ENCODE data around the gene C12orf60.
"Not testable (repeated sequence)": the region's sequence is repeated elsewhere in the genome, so short reads cannot be mapped to it uniquely, and the experiment has no call there.

Gene C12orf60, protein sequence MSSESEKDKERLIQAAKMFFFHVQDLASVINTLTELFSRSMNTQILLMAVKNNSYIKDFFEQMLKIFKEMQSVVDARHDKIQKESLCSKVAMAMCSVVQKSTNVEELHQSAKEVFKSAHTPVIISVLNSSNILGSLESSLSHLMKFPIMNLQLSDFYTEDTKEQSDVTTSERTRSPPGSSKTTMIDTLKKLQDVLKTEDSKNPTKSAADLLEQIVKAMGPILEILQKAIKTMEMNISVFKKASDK

DNA sequence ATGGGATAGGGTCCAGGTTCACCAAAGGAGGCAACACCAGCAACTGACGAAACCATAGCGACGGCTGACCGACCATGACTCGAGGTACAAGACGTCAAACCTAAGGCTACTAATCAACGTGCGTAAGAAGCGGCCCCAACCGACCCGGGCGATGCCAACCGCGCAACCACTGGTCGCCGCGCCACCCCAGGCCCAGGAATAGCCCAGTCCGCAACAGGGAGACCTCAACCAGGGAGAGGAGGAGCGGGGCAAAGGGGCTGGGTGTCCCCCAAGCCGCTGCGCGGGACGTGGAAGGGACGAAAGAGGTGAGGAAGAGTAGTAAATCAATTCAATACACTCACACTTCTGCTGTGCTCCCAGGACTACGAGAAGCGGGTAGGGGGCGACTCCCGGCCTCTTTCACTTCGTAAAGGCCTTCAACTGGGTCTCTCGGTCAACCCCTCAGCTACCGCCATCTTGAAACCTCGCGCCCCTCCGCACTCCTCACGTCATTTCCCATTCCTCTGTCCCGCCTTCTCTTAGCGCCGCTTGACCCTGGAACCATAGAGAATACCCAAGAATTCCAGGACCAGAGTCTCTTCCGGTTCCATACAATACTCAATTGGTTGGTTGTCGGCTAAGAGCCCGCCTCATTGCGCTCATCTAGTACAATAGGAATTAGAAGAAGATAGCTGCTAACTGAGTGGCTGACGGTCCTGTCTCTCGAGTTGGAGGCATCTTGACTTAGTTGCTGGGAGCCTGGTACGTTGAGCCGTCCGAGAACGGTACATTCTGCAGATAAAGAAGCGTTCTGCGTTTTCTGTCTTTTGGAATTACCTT lies at the start of gene C12orf60, which contains the start of gene WBP11:
TSS of gene C12orf60 (plus strand) at position 660 of the 819 bp plus-strand sequence. CDS start 19,266 bp downstream, outside the sequence.
TSS of gene WBP11 (minus strand) at position 468 of the 819 bp plus-strand sequence. CDS start 2,095 bp downstream, outside the sequence.
- peak; percentile 79 for DNase-seq (ENCODE audit: low read depth)

DNA sequence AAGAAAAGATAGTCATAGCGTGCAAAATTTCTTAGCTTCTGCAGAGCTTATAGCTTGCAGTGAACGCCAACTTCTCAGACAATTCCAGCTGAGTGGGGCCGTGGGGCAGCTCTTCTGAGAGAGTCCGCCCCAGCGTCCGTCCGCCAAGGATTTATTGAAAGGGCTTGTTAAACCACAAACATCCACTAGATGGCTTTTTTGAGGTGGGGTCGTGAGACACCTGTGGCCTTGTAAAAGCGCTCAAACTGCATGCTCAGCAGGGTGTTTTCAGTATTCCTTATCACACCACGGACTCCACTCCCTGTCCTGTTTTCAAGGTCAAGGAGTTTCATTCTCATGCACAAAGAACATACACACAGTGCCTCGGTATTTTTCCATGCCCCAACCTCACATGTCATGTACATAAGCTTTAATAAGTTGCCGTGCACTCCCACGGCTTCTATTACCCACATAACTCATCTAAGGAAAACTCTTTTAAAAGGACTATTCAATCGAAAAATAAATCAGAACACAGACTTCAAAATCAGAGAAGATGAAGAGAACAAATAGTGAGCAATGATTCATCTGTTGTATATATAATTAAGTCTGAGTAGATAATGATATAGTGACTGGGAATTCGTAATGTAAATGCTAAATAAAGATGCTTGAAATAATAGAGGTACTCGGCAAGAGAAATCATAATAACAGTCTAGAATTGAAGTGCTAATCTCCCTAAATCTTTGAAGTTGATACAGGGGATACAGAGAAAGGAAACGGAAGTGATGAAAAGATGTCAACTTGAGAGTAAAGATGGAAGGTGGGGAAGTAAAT lies 46.9 kb upstream of the C12orf60 start:
- no peak for DNase-seq (ENCODE audit: low read depth)

DNA sequence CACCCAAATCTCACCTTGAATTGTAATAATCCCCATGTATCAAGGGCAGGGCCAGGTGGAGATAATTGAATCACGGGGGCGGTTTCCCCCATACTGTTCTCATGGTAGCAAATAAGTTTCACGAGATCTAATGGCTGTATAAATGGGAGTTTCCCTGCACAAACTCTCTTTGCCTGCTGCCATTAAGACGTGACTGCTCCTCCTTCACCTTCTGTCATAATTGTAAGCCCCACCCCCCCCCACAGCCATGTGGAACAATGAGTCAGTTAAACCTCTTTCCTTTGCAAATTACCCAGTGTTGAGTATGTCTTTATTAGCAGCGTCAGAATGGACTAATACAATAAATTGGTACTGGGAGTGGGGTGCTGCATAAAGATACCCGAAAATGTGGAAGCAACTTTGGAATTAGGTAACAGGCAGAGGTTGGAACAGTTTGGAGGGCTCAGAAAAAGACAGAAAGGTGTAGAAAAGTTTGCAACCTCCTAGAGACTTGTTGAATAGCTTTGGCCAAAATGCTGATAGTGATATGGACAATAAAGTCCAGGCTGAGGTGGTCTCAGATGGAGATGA lies 43.7 kb upstream of the C12orf60 start:
- not testable (repeated sequence) for DNase-seq (ENCODE audit: low read depth)

DNA sequence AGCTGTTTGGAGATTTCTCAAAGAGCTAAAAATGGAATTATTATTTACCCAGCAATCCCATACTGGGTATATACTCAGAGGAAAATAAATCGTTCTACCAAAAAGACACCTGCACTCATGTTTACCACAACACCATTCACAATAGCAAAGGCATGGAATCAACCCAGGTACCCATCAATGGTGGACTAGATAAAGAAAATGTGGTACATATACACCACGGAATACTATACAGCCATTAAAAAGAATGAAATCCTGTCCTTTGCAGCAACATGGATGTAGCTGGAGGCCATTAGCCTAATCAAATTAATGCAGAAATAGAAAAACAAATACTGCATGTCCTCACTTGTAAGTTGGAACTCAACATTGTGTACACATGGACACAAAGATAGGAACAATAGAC lies 38.1 kb upstream of the C12orf60 start:
- no peak for DNase-seq (ENCODE audit: low read depth)

DNA sequence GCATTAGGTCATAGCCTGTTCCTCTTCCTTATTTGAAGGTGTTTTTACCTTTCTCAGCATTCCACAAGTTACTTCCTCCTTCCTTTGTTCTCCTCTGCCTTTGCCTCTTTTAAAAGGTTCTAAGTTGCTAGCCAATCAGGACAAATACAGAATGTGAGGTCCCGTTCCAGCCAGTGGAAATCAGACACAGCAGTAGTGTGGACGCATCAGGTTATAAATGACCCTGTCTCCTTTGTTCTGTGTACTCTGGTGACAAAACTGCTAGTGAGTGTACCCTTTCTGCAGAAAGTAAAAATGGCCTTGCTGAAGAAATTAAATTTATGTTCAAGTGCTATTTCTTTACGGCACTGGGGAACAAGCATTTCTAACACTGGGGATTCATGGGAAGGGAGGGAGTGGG lies 37.5 kb upstream of the C12orf60 start:
- not testable (repeated sequence) for DNase-seq (ENCODE audit: low read depth)

DNA sequence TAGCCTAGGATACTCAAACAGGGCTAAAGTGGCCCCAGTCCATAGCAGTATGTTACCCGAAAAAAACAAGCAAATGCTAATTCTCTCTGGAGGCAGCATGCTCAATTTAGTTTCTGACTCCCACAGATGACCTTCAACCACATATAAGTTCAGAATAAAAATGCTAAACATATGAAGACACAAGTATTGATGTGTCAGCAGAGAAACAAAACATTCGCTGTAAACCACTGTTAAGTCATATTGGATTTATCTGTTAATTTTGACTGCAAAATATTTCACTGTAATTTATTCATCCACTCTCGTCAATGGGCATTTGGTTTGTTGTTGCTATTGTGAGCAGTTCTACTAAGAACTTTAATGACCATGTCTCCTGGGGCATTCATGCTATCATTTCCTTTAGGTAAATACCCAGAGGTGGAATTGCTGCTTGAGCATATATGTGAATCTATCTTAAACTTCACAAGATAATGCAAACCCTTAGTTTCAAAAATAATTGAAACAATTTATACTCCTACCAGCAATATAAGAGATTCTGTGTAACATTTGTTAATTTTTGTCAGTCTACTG lies 36.7 kb upstream of the C12orf60 start:
- no peak for DNase-seq (ENCODE audit: low read depth)

DNA sequence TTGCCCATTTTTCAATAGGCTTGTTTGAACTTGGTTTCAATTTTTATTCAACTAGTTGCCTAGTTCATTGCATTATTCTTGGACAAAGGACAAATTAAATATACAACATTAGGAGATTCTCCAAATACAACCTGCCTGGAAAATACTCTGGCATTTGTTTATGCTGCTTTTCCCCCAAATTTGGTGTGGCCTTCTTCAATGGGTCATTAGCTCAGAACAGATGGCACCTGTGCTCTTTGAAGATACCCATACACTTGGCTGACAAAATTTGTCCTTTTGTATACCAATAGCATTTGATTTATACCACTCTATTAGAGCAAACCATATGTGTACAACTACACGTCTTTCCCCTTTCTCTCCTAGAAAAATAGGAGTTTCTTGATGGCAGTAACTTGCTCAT lies 35.9 kb upstream of the C12orf60 start:
- DNase-seq (ENCODE audit: low read depth) = no peak

DNA sequence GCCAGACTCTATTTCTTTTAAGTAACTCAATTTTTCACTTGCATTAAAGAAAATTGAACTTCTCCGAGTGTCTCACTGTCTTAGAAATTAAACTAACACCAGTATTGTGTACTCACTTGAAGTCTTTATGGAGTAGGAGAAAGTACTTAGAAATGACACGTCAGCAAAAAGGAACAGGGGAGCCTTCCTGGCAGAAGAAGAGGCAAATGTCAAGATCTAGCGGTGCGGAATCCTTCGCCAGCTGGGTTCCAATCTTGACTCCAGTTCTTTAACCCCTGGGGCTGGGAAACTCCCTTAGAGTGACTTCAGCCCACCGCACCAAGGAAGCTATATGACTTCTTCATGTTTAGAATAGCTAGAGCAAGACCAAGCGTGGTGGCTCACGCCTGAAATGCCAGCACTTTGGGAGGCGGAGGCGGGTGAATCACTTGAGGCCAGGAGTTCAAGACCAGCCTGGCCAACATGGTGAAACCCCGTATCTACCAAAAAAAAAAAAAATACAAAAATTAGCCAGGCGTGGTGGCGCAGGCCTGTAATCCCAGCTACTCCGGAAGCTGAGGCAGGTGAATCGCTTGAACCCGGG lies 34.6 kb upstream of the C12orf60 start:
- DNase-seq (ENCODE audit: low read depth) = peak; percentile 11

DNA sequence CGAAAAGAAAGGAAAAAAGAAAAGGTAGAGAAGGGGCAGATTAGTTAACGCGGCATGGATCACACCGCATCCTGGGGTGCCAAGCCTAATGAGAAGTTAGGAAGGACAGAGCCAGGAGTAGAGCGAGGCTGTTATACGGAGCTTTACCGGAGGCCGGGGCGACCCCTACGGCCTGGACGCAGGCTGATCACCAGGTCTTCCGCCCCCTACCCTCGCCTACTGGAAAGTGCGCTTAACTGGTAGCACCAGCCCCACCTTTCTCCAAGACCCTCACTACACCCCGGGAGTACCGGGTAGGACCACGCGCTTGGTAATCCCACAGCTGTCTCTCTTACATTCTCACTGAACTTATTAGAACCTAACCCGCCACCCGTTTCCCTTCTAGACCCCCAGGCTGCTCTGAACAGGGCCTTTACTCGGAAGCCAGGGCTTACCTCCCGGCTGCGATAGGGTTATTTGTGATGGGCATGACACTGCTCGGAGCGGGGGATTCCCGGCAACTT lies 34.0 kb upstream of the C12orf60 start:
- DNase-seq (ENCODE audit: low read depth) = no peak

DNA sequence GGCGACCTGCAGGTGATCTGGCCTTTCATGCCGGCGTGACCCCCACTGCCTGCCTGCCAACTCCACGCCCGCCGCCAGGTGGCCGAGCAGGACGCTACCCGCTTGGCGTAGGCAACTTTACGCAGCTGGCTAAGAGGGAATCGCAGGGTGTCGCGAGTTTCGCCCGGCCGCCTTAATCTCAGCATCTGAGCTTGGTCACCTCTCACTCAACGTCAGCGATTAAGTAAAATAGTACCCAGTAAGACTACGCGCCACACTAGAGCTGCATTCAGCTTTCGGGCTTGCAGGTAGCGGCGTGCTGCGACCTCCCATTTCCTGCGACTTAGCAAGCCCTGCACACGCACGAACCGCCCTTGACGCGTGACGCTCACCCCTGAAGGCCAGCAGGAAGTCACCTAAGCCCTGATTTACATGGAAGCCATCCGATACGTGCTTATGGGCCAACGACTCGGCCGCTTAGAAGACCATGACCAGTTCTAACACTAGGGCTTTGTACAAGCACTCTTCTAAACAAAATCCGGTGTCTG lies 33.4 kb upstream of the C12orf60 start:
- DNase-seq (ENCODE audit: low read depth) = peak; percentile 84

DNA sequence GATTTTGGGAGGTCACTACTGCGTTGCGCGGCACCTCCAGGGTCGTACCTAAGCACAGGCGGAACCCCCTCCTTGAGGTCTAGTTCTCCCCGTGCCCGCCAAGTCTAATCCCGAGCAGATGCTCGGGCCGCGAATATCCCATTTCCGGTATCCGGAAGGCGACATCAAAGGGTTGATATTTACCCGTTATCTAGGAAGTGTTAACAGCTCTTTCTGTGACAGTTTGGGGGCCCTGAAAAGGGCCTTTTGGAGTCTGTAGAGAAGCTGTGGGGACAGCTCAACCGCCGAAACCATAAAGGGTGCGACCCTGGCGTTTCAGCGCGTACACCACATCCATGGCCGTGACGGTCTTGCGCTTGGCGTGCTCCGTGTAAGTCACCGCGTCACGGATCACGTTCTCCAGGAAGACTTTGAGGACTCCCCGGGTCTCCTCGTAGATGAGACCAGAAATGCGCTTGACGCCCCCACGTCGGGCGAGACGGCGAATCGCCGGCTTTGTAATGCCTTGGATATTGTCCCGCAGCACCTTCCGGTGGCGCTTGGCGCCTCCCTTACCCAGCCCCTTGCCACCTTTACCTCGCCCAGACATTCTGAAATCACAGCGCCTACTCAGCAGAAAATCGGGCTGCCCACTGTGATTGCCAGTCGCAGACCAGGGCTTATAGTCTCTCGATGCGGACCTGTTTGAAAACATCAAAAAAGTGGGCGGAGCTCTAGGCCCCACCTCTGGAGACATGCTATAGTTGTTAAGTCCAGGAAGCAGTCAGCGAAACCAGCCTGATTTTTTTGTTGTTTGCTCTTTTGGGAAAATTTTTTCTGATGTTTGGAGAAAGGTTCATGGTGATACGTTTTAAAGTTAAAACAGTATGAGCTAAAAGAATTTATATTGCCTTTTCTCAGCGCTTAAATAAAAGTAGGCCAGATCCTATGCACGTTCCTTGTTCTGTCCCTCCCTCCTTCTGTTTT lies 32.7 kb upstream of the C12orf60 start:
- DNase-seq (ENCODE audit: low read depth) = peak; percentile 83

DNA sequence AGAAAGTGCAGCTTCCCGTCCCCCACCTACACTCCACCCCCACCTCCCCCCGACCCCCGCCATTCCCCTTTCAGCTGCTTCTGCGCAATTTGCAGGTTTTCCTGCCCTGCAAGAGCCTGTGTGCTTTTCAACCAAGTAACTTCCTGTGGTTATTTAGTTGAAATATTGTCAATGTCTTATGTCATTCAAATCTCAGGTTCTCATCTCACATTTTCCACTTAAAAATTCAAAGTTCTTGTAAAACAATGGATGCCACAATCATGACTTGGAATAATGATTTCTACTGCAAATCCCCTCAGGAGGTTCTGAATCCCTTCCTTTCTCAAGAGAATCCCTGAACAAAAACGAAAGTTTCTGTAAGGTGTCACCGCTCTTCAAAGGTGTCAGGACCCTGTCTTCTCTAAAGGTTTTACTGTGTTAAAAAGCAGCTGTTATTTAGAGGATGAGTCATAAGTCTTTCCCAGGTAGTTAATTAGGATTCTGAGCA lies 31.8 kb upstream of the C12orf60 start:
- peak; percentile 18 for DNase-seq (ENCODE audit: low read depth)

DNA sequence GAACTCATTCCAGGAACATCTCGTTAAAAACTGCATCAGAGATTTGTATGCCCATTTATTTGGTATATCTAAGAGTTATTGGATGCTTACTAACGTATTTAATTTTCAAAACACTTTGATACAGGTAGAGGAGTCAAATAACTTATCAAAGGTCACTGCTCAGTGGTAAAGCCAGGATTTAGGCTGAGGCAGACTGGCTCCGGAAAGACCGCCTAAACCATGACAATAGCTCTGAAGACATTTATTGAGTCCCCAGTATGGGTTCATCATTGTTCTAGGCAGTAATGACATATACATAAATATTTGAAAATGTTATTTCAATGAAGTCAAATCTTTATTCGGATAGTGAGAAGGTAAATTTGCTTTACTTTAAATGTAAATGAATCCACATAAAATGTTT lies 30.5 kb upstream of the C12orf60 start:
- DNase-seq (ENCODE audit: low read depth) = no peak

DNA sequence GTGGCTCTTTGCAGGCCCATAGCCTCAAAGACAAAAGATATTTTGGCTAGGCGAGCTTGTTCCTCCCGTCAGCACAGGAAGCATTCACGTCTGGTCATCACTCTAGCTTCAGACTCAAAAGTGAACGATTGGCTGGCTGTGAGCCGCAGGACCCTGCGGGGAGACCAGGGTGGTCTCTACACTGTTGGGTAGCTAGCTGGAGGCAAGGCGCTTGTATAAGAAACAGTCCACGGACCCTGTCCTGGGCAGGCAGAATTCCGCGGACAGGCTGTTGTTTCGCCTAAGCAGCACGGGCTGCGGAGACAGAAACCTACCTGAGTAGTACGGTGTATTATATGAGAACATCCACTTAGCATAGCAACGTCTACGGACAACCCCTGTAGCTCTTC lies 29.8 kb upstream of the C12orf60 start:
- peak; percentile 13 for DNase-seq (ENCODE audit: low read depth)

DNA sequence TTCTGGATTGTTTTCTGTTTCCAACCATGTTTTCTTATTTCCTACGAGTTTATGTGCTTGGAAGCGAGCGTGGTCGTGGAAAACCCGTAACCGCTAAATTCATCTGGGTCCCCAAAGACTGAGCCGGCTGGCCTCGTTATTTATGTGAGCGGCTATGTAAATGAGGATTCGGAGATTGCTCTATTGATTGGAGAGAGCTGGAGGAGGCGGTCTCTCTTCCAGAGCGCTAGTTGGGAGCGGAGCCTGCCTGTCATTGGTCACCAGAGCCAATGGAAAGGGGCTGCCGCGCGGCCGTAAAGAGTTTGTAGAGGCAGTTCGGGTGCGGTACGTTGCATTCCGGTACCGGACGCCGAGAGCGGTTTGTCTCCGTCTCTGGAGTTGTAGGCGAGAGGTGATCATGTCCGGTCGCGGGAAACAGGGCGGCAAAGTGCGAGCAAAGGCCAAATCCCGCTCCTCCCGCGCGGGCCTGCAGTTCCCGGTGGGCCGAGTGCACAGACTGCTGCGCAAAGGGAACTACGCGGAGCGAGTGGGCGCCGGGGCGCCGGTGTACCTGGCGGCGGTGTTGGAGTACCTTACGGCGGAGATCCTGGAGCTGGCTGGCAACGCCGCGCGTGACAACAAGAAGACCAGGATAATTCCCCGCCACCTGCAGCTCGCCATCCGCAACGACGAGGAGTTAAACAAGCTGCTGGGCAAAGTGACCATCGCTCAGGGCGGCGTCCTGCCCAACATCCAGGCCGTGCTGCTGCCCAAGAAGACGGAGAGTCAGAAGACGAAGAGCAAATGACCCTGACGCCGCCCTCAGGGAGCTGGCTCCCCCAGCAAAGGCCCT lies 29.2 kb upstream of the C12orf60 start:
- DNase-seq (ENCODE audit: low read depth) = peak; percentile 79

DNA sequence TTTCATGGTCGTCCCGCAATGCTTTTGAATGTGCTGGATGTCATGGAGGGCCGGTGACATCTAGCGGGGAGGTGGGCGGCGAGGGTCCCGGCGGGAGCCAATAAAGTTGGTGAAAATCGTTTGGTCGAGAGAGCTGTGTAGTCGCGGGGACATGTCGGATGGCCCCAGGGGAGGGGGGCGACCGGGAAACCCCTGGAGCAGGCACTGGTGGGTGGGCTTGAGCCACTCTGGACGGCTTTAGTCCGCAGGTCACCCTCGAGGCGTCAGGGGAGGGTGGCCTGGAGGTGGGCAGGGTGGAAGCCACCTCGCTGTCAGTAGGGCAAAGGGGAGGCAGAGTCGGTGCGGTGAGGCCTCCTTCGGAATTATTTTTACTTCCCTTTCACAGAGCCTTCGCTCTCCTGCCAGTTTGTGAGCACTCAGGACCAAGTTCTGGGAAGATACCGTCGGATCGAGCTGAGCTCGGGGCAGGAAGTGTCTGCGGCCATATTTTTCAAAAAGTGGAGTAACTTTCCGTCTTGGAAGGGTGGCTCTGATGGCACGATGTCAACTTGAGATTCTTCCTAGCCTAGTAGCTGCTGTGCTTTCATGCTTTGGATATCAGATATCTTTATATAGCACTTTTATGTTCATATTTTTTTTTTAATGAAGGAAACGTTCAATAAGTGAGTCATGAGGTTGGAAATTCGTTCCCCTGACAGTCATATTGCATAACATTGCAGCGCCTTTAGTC lies 28.4 kb upstream of the C12orf60 start:
- no peak for DNase-seq (ENCODE audit: low read depth)

DNA sequence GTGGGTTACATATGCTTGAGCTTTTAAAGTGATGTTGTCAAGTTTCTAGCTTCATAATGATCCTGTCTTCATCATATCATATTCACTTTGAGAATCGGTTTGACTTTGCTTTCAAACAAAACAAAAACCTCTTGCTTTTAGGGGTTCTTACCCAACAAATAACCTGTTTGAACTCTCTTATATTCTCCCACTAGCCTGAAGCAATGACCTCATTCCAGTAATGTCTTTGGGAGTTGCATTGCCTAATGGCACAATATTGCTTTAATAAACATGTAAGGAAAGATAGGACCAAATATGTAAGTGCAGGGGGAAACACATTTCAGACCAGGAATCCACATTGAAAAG lies 27.9 kb upstream of the C12orf60 start:
- no peak for DNase-seq (ENCODE audit: low read depth)

Data from activated gamma-delta T cell treated with anti-CD3 and anti-CD28 coated beads, Interleukin-2, amount 50 U/mL, for 16 hours (primary cell).